Neural crest cell (in vitro differentiated cells): ENCODE results near the gene RCN2. TPM values are rescaled to one million over a fixed set of nuclear protein-coding genes. Genes with fewer than 3 reads are reported as not detected.
"Not testable (repeated sequence)": the region's sequence is repeated elsewhere in the genome, so short reads cannot be mapped to it uniquely, and the experiment has no call there.

Source experiments
- DNase-seq: peaks from one replicate; pipeline ENCODE4 v3.0.0; 2021; ENCODE audit warnings: low read depth, mixed read lengths, low spot score
- H3K27ac Mint-ChIP-seq: one replicate; pipeline ENCODE4 v1.8.0; 2021; ENCODE audit warnings: mild to moderate bottlenecking, mixed read lengths; ENCODE audit not compliant: unreplicated experiment
- H3K27me3 Mint-ChIP-seq: 2 replicates; pipeline ENCODE4 v1.8.0; 2021; ENCODE audit warnings: low read depth, mild to moderate bottlenecking, mixed read lengths
- H3K36me3 Mint-ChIP-seq: 2 replicates; pipeline ENCODE4 v1.8.0; 2021; ENCODE audit warnings: low read depth, mild to moderate bottlenecking, mixed read lengths
- H3K4me1 Mint-ChIP-seq: 2 replicates; pipeline ENCODE4 v1.8.0; 2021; ENCODE audit warnings: mixed read lengths
- H3K4me3 Mint-ChIP-seq: one replicate; pipeline ENCODE4 v1.8.0; 2021; ENCODE audit warnings: mild to moderate bottlenecking, mixed read lengths
- H3K9me3 Mint-ChIP-seq: 2 replicates; pipeline ENCODE4 v1.8.0; 2021; ENCODE audit warnings: mixed read lengths
- total RNA-seq: library from RNA; stranded (reverse); gene quantifications from 2 replicates; pipeline ENCODE4 v1.2.1, GENCODE V29; 2021
- TF ChIP-seq, protein P1 (sequence below): fragments of 200-600 bp; sonication (generic); conservative IDR thresholded peaks from 2 replicates; pipeline ENCODE4 v1.5.0; 2021; ENCODE audit warnings: antibody characterized with exemption, mild to moderate bottlenecking

The RCN2 gene
- total RNA-seq, 1 donor from 2014 or later: 159 TPM

DNA sequence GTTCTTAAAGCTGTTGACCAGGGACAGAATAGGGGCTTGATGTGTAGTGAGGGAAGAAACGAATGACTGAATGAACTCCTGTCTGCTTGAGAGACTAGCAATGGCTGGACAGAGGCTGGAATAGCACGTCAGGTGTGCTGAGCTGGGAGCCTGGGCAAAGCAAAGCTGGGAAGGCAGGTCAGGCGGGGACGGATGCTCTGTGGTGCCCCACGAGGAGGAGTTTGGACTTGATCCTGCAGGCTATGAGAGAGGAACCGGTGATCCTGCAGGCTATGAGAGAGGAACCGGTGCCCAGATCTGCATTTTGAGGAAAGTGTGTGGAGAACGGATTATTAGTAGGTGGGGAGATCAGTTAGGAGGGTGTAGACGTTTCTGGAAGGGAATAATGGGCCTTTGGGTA is 32.0 kb downstream of the RCN2 start:
- Mint-ChIP-seq H3K36me3 (no peaks in the 10 kb centered on the region), H3K27ac (no peak overlapping the region), H3K4me3 (no peak overlapping the region), H3K4me1 (peaks cover 4% of the 10 kb centered on the region), H3K27me3 (peaks cover 8% of the 10 kb centered on the region), H3K9me3 (no peaks in the 10 kb centered on the region)
- TF ChIP-seq, protein P1, sequence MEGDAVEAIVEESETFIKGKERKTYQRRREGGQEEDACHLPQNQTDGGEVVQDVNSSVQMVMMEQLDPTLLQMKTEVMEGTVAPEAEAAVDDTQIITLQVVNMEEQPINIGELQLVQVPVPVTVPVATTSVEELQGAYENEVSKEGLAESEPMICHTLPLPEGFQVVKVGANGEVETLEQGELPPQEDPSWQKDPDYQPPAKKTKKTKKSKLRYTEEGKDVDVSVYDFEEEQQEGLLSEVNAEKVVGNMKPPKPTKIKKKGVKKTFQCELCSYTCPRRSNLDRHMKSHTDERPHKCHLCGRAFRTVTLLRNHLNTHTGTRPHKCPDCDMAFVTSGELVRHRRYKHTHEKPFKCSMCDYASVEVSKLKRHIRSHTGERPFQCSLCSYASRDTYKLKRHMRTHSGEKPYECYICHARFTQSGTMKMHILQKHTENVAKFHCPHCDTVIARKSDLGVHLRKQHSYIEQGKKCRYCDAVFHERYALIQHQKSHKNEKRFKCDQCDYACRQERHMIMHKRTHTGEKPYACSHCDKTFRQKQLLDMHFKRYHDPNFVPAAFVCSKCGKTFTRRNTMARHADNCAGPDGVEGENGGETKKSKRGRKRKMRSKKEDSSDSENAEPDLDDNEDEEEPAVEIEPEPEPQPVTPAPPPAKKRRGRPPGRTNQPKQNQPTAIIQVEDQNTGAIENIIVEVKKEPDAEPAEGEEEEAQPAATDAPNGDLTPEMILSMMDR: no peak
- DNase-seq: no peak

DNA sequence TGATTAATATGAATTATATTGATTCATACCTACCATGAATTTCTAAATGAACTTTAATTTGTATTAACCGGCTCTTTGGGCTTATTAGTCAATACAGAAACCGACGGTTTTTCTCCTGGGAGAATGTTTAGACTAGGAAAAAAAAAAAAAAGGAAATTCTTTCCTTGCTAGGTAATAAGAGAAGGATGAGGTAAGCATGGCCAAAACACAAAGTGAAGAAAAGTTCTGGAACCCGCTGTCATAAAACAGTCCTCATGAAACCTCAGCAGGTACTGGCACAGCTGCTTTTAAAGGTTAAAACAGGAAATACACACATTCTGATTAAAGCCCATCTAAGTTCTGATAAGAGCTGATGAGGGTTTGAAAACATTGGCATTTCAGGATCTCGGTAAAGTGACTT is 32.6 kb downstream of the RCN2 start:
- TF ChIP-seq, protein P1: no peak
- Mint-ChIP-seq H3K9me3 (no peaks in the 10 kb centered on the region), H3K27me3 (peaks cover 8% of the 10 kb centered on the region), H3K4me1 (peaks cover 4% of the 10 kb centered on the region), H3K4me3 (no peak overlapping the region), H3K27ac (no peak overlapping the region), H3K36me3 (no peaks in the 10 kb centered on the region)
- DNase-seq: no peak

DNA sequence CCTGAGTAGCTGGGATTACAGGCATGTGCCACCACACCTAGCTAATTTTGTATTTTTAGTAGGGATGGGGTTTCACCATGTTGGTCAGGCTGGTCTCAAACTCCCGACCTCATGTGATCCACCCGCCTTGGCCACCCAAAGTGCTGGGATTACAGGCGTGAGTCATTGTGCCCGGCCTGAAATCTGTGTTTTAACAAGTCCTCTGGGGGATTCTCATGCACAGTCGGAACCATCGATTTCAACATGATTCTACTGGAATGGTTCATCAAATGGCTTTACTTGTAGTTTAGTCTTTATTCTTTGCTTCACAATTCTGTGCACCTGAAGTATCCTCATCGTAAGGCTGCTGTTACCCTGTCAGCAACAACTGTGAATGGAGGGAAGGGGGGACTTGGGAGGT is 34.5 kb downstream of the RCN2 start:
- not testable (repeated sequence) for H3K27me3 Mint-ChIP-seq, H3K9me3 Mint-ChIP-seq, H3K27ac Mint-ChIP-seq, H3K4me3 Mint-ChIP-seq, DNase-seq, H3K4me1 Mint-ChIP-seq, H3K36me3 Mint-ChIP-seq

DNA sequence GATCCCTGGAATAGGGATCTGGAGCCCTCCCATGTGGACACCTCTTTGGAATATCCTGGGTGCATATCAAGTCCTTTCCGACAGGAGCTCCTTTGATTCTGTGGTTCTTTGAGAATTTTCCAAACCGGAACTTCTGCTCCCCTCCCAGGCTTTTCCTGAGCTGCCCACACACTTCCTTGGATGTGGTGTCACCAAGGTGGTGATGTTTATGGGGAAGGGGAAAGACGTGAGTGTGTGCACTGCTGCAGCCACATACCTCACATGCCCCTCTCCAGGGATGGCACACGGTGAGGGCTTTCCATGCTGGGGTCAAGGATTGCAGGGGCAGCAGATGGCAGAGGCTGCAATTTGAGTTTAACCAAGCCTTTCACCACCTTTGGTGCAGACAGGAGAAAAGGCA is 35.5 kb downstream of the RCN2 start:
- Mint-ChIP-seq H3K27me3 (peaks cover 8% of the 10 kb centered on the region), H3K9me3 (no peaks in the 10 kb centered on the region), H3K4me1 (no peaks in the 10 kb centered on the region), H3K4me3 (no peak overlapping the region), H3K36me3 (no peaks in the 10 kb centered on the region), H3K27ac (no peak overlapping the region)
- no peak for DNase-seq
- TF ChIP-seq, protein P1: no peak

DNA sequence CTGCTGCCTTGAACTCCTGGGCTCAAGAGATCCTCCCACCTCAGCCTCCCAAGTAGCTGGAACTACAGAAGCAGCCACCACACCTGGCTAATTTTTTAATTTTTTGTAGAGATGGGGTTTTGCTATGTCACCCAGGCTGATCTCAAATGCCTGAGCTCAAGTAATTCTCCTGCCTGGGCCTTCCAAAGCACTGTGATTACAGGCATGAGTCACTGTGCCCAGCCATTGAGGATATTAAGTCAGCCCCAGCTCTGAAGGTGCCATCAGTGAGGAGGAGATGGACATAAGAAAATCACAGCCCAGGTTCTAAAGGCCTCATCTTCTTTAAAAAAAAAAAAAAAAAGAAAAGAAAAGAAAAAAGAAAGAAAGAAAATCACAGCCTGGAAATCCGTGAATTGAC is 36.8 kb downstream of the RCN2 start:
- no peaks in the 10 kb centered on the region for H3K4me1 Mint-ChIP-seq
- no peaks in the 10 kb centered on the region for H3K36me3 Mint-ChIP-seq
- H3K27ac Mint-ChIP-seq: no peak overlapping the region
- TF ChIP-seq, protein P1: no peak
- no peak overlapping the region for H3K4me3 Mint-ChIP-seq
- DNase-seq: no peak
- no peaks in the 10 kb centered on the region for H3K9me3 Mint-ChIP-seq
- peaks cover 8% of the 10 kb centered on the region for H3K27me3 Mint-ChIP-seq

DNA sequence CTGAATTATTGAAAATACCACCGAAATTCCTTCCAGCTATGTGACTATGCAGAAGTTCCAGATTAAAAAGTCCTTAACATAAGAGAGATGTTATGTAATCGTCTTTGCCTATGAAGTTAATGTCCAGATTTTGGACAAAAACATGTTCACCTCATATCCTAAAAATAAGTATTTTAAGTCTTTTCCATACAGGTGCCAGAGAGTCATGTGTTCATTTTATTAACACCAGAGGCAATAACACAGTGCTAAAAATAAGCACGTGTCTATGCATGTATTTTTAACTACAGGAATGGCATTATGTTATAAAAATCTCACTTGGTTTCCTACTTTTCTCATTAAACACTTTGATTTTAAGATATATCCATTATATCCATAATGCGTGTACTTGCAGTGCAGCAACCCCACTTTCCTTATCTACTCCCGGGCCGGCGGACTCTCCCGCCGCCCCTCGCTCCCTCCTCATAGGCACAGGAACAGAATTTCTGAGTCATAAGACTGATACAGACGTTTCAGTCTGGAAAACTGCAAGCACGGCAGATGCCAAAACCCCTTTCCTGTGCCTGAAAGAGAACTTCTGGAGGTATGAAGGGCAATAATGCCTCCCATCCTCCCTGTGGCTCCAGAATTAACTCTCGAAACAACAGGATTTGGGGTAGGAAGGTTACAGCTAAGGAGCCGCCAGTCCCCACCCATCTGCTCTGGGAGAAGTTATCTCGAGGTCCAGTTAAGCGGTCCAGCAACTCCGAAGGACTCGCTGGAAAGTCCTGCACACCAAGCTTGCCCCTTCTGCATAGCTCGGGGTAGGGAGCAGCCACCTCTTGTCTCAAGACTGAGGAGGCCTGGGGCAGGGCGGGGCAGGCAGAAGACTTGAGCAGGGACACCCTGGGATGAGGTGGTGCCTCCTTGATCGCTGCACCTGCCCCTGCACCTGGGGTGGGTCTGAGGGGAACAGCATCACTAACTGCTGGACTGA is 41.1 kb downstream of the RCN2 start:
- DNase-seq: no peak
- TF ChIP-seq, protein P1: no peak
- Mint-ChIP-seq H3K4me1 (no peaks in the 10 kb centered on the region), H3K27ac (no peak overlapping the region), H3K36me3 (no peaks in the 10 kb centered on the region), H3K27me3 (no peaks in the 10 kb centered on the region), H3K9me3 (no peaks in the 10 kb centered on the region), H3K4me3 (no peak overlapping the region)
